ENCODE data around the gene HECTD4. TPM values are rescaled to one million over a fixed set of nuclear protein-coding genes. Genes with fewer than 3 reads are reported as not detected.
"Not testable (repeated sequence)": the region's sequence is repeated elsewhere in the genome, so short reads cannot be mapped to it uniquely, and the experiment has no call there.

HECTD4 gene
- total RNA-seq, 4 donors from 2014 or later = 26.6 to 47.1 (median 33.2) TPM

- no peak for ATAC-seq (ENCODE audit: low FRiP score)
- TF ChIP-seq, protein P1, sequence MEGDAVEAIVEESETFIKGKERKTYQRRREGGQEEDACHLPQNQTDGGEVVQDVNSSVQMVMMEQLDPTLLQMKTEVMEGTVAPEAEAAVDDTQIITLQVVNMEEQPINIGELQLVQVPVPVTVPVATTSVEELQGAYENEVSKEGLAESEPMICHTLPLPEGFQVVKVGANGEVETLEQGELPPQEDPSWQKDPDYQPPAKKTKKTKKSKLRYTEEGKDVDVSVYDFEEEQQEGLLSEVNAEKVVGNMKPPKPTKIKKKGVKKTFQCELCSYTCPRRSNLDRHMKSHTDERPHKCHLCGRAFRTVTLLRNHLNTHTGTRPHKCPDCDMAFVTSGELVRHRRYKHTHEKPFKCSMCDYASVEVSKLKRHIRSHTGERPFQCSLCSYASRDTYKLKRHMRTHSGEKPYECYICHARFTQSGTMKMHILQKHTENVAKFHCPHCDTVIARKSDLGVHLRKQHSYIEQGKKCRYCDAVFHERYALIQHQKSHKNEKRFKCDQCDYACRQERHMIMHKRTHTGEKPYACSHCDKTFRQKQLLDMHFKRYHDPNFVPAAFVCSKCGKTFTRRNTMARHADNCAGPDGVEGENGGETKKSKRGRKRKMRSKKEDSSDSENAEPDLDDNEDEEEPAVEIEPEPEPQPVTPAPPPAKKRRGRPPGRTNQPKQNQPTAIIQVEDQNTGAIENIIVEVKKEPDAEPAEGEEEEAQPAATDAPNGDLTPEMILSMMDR (IDR thresholded peaks at IDR 0.05) = no peak
- no peak for DNase-seq (ENCODE audit: low spot score)
Observed at GRCh38 chr12:112406519-112407488, 24.6 kb upstream of the HECTD4 start.

DNA sequence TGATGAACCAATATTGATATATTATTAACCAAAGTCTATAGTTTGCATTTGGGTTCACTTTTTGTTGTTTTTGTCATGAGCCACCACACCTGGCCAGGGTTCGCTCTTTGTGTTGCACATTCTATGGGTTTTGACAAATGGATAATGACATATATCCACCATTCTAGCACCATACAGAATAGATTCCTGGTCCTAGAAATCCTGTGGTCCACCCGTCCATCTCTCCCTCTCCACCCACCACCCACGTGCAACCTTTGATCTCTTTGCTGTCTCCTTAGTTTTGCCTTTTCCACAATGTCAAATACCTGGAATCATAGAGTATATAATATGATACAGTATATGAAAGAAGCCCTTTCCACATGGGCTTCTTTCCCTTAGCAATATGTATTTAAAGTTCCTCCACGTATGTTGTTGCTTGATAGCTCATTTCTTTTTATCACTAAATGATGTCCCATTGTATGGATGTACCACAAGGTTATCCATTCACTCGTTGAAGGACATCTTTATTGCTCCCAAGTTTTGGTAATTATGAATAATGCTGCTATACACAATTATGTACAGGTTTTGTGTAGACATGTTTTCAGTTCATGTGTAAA is 19.8 kb upstream of the HECTD4 start:
- no peak for DNase-seq (ENCODE audit: low spot score)
- TF ChIP-seq, protein P1 (IDR thresholded peaks at IDR 0.05) = no peak
- no peak for ATAC-seq (ENCODE audit: low FRiP score)

DNA sequence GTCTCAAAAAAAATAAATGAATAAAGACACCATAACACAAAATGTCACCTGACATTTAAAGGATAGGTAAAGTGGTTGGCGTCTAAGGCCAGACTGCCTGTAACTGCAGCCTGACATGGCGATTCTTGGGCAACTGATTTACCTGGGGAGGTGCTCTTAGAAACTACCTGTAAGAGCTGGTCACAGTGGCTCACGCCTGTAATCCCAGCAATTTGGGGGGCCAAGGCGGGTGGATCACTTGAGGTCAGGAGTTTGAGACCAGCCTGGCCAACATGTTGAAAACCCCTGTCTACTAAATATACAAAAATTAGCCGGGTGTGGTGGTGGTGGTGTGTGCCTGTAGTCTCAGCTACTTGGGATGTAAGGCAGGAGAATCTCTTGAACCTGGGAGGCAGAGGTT is 18.8 kb upstream of the HECTD4 start:
- no peak for DNase-seq (ENCODE audit: low spot score)
- no peak for ATAC-seq (ENCODE audit: low FRiP score)
- TF ChIP-seq, protein P1 (IDR thresholded peaks at IDR 0.05) = no peak

- TF ChIP-seq, protein P1 (IDR thresholded peaks at IDR 0.05) = no peak
- no peak for ATAC-seq (ENCODE audit: low FRiP score)
- DNase-seq (ENCODE audit: low spot score) = no peak
Observed at GRCh38 chr12:112393328-112393727, 11.1 kb upstream of the HECTD4 start.

GRCh38 chr12:112389922-112390654 is 7.9 kb upstream of the HECTD4 start:
- DNase-seq (ENCODE audit: low spot score); ATAC-seq (ENCODE audit: low FRiP score): not testable (repeated sequence)

- no peak for ATAC-seq (ENCODE audit: low FRiP score)
- TF ChIP-seq, protein P1 (IDR thresholded peaks at IDR 0.05) = no peak
- no peak for DNase-seq (ENCODE audit: low spot score)
Observed at GRCh38 chr12:112389228-112389627, 7.0 kb upstream of the HECTD4 start.

DNA sequence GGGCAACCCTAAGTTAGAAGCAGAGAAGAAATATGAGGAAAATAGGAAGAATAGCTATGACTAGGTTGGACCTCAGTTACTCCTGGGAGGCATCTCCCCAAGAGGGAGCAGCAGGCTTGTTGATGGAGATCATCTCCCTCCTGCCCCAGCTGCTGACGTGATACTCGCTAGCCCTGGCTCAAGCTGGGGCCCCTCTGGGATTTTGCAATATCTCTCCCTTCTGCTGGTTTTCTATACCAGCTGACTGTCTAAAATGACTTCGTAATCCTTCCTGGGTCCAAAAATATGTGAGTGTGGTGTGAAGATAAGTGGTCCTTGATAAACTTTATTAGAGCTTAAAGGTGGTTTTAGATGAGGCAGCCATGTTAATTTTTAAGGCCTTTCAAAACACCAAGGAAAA is 4.5 kb upstream of the HECTD4 start:
- no peak for ATAC-seq (ENCODE audit: low FRiP score)
- DNase-seq (ENCODE audit: low spot score) = no peak
- TF ChIP-seq, protein P1 (IDR thresholded peaks at IDR 0.05) = no peak
